Activated CD4-positive, alpha-beta T cell treated with anti-CD3 and anti-CD28 coated beads, Interleukin-2, amount 50 U/mL, for 24 hours (primary cell): ENCODE results near the gene CUBN.

Experiments
- DNase-seq, 2 donors: peaks; one replicate each; pipeline ENCODE4 v3.0.0-alpha.2; 2020; ENCODE audit warnings: low read depth in 1 of 2, low spot score in 1 of 2

Gene CUBN

DNA sequence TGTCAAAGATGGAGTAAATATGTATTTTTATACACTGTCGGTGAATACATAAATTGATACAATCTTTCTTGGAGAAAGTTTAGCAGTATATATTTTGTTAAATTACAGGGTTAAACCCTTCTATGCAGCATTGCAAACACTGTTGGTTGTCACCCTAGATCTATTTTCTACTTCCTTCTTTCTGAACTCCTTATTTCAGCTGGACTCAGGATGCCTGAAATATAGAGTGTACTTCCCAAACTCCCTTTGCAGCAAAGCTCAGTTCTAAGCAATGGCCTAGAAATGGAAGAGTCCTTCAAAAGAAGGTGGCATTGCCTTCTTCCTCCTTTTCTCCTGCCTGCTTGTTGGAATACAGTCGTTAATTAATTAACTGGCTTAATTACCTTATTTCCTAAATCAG, 20.6 kb downstream of the CUBN start:
- DNase-seq, result no peak

- no peak for DNase-seq
Measured at GRCh38 chr10:17106991-17107390, 22.6 kb downstream of the CUBN start.

DNA sequence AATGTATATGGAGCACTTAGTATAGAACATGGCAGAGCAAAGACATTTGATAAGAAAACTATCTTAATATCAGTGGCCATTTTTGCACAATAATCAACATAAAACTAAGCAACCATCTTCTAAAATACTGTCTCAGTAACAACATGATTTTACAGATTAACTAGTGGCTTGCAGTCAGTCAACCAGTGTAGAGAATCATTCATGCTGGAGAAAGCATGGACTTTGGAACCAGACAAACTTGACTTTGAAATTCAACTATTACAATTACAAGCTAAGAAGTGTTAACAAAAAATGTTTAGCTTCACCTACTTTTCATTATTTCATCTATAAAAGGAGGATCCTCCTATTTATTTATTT, 27.7 kb downstream of the CUBN start:
- no peak for DNase-seq

DNA sequence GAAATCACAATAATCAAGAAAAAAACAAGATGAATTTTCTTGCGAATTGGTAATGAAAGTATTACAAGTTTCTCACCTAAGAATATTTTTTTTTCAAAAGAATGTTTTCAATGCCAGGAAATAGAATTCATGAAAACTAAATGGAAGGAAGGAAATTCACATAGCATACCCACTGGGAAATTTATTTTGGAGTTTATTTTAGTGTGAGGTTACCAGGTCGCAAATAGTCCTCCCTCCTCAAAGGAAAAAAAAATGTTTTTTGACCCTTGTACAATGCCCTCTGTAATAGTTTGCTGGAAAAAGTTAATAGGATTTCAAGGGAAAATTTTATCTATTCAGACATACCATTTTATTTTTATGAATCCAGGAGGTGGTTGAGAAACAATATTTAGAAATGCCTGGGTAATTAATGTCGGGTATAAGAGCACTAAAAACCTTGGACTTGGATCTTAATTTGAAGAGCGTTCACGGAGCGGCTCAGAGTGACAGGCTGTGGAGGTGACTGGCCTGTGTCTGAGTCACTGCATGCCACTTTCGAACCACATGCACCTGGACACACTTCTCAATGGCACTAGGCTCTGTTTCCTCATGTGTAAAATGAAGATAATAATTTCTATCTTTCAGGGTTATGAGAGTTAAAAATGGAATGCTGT, 28.2 kb downstream of the CUBN start:
- DNase-seq, result no peak

DNA sequence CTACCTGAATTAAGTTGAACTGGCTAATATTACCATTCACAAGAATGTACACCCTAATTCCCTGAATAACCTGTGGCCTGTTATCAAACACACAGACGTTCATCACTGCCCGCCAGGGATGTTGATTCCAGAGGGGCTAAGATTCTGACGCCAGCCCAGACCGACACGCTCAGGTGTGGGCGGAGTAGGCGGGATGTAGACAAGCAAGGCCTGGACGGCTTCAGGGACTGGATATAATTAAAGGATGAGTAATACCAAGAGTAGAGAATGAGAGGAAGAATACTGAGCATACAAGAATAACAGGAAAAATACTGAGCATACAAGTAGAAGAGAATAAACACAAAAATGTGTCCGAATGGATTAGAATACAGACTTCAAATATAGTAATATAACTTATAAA, 29.0 kb downstream of the CUBN start:
- DNase-seq, result no peak

DNA sequence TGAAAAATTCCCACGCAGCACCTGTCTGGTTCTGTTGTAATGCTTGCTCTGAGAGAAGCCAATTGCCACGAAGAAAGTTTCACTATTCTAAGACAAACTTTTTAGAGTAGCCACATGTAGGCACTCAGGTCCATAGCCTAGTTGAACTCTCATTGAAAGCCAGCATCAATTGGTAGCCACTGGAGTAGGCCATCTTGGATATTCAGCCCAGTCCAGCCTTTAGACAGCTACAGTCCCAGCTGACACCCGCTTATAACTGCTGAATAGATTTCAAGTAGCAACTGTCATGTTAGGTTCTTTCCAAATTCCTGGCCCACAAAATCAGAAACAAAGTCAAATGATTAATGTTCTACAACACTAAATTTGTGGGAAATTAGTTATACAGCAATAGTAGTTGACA, 31.6 kb downstream of the CUBN start:
- no peak for DNase-seq

GRCh38 chr10:17094844-17095243, 34.8 kb downstream of the CUBN start:
- DNase-seq, result no peak

DNA sequence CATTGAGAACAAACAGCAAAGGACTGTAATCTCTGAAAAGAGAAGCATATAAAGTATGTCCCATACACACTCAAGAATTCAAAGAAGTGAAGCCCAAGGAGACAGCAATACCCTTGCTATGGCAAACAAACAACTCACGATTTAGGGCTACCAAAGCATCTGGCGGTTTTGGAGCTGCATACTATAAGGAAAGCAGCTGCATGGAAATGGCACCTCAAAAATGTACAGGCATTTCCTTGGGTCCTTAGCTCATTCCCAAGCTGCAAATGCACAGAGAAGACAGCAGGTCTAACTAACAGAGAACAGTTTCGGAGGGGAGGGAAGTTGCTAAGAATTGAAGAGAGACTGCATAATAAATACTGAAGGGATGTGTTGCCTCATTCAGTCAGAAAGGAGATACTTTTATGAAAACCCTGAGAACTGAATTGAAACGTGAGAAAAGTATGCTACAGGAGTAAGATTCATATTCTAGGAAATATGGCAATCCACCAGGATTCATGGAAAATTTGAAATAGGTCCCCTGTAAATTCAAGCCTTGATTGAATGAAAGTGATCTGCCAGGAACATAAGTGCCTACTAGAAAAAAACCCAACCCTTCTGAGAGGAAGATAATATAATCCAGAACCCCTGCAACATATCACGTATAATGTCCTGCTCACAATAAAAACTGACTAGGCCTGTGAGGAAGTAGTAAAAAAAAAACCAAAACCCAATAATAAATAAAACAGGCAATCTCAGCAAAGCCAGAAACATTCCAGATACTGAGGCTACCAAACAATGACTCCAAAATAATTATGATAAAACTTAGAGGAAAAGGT, 36.4 kb downstream of the CUBN start:
- no peak for DNase-seq

GRCh38 chr10:17092216-17092944, 37.2 kb downstream of the CUBN start:
- DNase-seq, result no peak

DNA sequence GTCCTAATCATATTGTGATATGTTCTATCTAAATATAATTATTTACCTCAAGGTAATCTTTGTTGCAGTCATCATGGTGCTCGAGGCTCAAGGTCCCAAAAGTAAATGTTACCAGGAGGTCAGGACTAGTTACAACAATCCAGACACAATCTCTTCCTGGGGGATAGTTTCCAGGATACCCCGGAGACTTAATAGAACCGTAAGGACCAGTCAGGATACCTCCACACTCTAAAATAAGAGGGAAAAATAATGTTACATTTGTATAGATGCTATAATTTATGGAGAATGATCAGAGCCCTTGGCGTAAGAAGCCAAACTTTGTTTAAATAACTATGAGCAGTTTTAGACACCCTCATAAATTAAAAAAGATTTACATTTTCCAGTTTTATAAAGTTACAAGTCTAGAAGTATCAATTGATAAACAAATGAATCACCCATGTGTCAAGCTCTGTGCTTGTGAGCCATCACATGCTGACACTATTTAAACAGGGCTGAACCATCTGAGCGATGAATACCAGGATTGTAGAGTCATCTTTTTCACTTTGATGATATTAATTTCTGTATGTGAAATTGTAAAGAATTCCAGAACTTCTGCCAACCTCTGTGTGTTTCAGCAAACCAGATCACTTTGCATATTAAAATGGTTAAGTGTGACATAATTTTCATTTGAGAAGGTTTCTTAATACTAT, 41.3 kb downstream of the CUBN start:
- DNase-seq, result no peak

GRCh38 chr10:17086865-17087367, 42.7 kb downstream of the CUBN start:
- no peak for DNase-seq

GRCh38 chr10:17085011-17085725, 44.4 kb downstream of the CUBN start:
- no peak for DNase-seq

- DNase-seq, result no peak
Measured at GRCh38 chr10:17084258-17084657, 45.4 kb downstream of the CUBN start.

DNA sequence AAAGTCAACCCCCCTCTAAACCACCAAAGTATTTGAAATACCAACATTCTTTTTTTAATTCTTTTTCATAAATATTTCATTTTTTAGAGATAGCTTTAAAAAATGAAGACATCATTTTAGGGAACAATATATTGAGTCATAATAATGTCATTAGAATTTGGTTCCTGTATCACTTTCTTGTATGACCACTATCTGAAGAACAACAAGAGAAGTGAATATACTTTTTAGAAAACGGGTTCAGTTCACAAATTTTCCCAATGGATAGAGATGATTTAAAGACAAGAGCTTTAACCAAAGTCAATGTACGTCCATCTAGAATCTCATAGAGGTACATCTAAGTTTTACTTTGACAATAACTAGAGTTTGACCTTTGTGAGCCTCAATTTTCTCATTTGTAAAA, 48.2 kb downstream of the CUBN start:
- no peak for DNase-seq

DNA sequence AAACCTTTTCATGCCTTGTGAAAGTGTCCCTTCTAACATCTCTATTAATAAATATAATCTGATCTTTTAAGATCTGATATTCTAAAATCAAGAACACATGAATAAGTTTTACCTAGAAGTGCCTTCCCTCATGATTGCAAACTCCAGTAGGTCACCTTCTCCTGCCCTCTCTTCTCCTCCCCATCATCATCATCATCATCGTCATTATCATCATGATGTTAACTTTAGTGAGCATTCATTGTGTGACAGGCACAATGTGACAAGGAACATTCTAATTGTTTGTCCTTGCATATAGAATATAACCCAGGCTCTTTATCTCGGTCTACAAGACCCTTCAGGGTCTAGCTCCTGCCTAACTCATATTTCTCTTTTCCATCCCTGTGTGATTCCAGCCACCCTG, 51.7 kb downstream of the CUBN start:
- DNase-seq, result no peak

DNA sequence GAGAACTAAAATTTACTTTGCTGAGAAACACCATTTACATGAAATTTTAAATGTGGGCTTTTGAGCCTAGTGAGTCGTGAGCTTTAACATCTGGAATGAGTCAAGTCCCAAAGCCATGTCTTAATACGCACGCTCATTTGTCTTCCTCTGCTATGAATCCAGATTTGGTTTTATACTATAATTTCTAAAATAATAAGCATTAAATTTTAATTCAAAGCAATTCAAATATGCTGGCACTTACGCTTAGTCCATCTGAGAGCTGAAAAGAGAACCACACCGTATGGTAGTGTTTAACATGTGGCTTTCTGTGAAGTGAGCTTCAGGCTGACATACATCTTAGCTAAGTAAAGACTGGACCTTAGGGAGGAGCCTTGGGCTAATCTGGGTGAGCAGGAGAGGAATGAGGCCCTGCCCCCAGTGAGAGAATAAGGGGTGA, 52.2 kb downstream of the CUBN start:
- no peak for DNase-seq

- no peak for DNase-seq
Measured at GRCh38 chr10:17076626-17077345, 52.8 kb downstream of the CUBN start.

- DNase-seq, result no peak
Measured at GRCh38 chr10:17075533-17076359, 53.9 kb downstream of the CUBN start.

- no peak for DNase-seq
Measured at GRCh38 chr10:17074541-17074847, 55.1 kb downstream of the CUBN start.
